Mesenchymal stem cell (in vitro differentiated cells and primary cell): ENCODE measurements around the gene NKX6-1.

Source experiments
- DNase-seq: peaks from one replicate; pipeline ENCODE4 v3.0.0-alpha.2; 2013
- H2AFZ ChIP-seq: one replicate; pipeline ENCODE4 v1.6.1; 2013; ENCODE audit warnings: low read depth, mild to moderate bottlenecking, control low read depth, inconsistent platforms, low read length, moderate library complexity
- H2AK5ac ChIP-seq: 2 replicates; pipeline ENCODE4 v1.6.1; 2013; ENCODE audit warnings: low read length, moderate library complexity, mild to moderate bottlenecking, inconsistent platforms; ENCODE audit not compliant: severe bottlenecking
- H2BK120ac ChIP-seq: one replicate; pipeline ENCODE4 v1.6.1; 2013; ENCODE audit warnings: low read depth, mild to moderate bottlenecking, inconsistent platforms, low read length, moderate library complexity
- H2BK12ac ChIP-seq, 2 experiments: one replicate each; pipeline ENCODE4 v1.6.1; 2013; ENCODE audit warnings: inconsistent platforms in 2 of 2, low read length in 2 of 2, mild to moderate bottlenecking in 2 of 2, moderate library complexity in 2 of 2, control low read depth in 1 of 2
- H2BK15ac ChIP-seq: one replicate; pipeline ENCODE4 v1.6.1; 2013; ENCODE audit warnings: mild to moderate bottlenecking, low read depth, inconsistent platforms; ENCODE audit not compliant: poor library complexity, severe bottlenecking
- H2BK5ac ChIP-seq: 2 replicates; pipeline ENCODE4 v1.6.1; 2013; ENCODE audit warnings: low read depth, mild to moderate bottlenecking, low read length, control low read depth, inconsistent platforms; ENCODE audit not compliant: poor library complexity, severe bottlenecking
- H3K14ac ChIP-seq, 2 experiments: one replicate each; pipeline ENCODE4 v1.6.1; 2013; ENCODE audit warnings: inconsistent platforms in 2 of 2, low read length in 2 of 2, control low read depth in 1 of 2, mild to moderate bottlenecking in 1 of 2, moderate library complexity in 1 of 2
- H3K18ac ChIP-seq, 2 experiments: one replicate each; pipeline ENCODE4 v1.6.1; 2013; ENCODE audit warnings: inconsistent platforms in 2 of 2, low read length in 2 of 2, control low read depth in 1 of 2, low read depth in 1 of 2, mild to moderate bottlenecking in 1 of 2
- H3K23ac ChIP-seq, 2 experiments: one replicate each; pipeline ENCODE4 v1.6.1; 2013; ENCODE audit warnings: inconsistent platforms in 2 of 2, low read length in 2 of 2, mild to moderate bottlenecking in 2 of 2, moderate library complexity in 2 of 2, control low read depth in 1 of 2
- H3K27ac ChIP-seq: 2 replicates; pipeline ENCODE4 v1.5.1; 2013; ENCODE audit warnings: mild to moderate bottlenecking, moderate library complexity, low read length, control low read depth, inconsistent platforms; ENCODE audit not compliant: poor library complexity, severe bottlenecking
- H3K27me3 ChIP-seq, 2 experiments: 2 replicates each; pipeline versions ENCODE4 v1.6.1 to v1.7.0; 2013; ENCODE audit warnings: low read length in 2 of 2, mild to moderate bottlenecking in 2 of 2, moderate library complexity in 2 of 2, control low read depth in 1 of 2, inconsistent platforms in 1 of 2; ENCODE audit not compliant: control insufficient read depth in 1 of 2, insufficient read depth in 1 of 2
- H3K36me3 ChIP-seq, 2 experiments: 2 replicates each; pipeline versions ENCODE4 v1.6.1 to v1.7.0; 2013; ENCODE audit warnings: low read length in 2 of 2, control low read depth in 1 of 2, inconsistent platforms in 1 of 2, low read depth in 1 of 2, mild to moderate bottlenecking in 1 of 2; ENCODE audit not compliant: insufficient read depth in 2 of 2, control insufficient read depth in 1 of 2
- H3K4ac ChIP-seq, 2 experiments: one replicate each; pipeline ENCODE4 v1.6.1; 2013; ENCODE audit warnings: inconsistent platforms in 2 of 2, low read length in 2 of 2, mild to moderate bottlenecking in 2 of 2, moderate library complexity in 2 of 2, control low read depth in 1 of 2, low read depth in 1 of 2
- H3K4me1 ChIP-seq: 2 replicates; pipeline ENCODE4 v1.6.1; 2013; ENCODE audit warnings: low read depth, low read length, control low read depth; ENCODE audit not compliant: control insufficient read depth, insufficient read depth
- H3K4me2 ChIP-seq: 2 replicates; pipeline ENCODE4 v1.6.1; 2013; ENCODE audit warnings: low read length, mild to moderate bottlenecking, inconsistent platforms; ENCODE audit not compliant: poor library complexity, severe bottlenecking
- H3K4me3 ChIP-seq, 2 experiments: 2 replicates each; pipeline versions ENCODE4 v1.5.1 to v1.7.0; 2013; ENCODE audit warnings: low read length in 2 of 2, mild to moderate bottlenecking in 2 of 2, control low read depth in 1 of 2, low read depth in 1 of 2; ENCODE audit not compliant: insufficient read depth in 1 of 2
- H3K79me1 ChIP-seq: replicated peaks from 2 replicates; pipeline ENCODE4 v1.6.1; 2013; ENCODE audit warnings: mild to moderate bottlenecking, control low read depth, low read length, inconsistent platforms; ENCODE audit not compliant: poor library complexity, severe bottlenecking
- H3K9ac ChIP-seq: 2 replicates; pipeline ENCODE4 v1.7.0; 2013; ENCODE audit warnings: mild to moderate bottlenecking, low read length, moderate library complexity
- H3K9me3 ChIP-seq: 2 replicates; pipeline ENCODE4 v1.7.0; 2013; ENCODE audit warnings: mild to moderate bottlenecking, low read length; ENCODE audit not compliant: control insufficient read depth
- H4K8ac ChIP-seq: one replicate; pipeline ENCODE4 v1.6.1; 2013; ENCODE audit warnings: inconsistent platforms, mild to moderate bottlenecking, low read length, moderate library complexity
- H4K91ac ChIP-seq: one replicate; pipeline ENCODE4 v1.6.1; 2013; ENCODE audit warnings: mild to moderate bottlenecking, low read length, inconsistent platforms
- WGBS: methylation state at CpG from one replicate; pipeline ENCODE4 v1.1.7; 2013; ENCODE audit warnings: mixed read lengths; 5-methylcytosine and 5-hydroxymethylcytosine counted together

The NKX6-1 gene

DNA sequence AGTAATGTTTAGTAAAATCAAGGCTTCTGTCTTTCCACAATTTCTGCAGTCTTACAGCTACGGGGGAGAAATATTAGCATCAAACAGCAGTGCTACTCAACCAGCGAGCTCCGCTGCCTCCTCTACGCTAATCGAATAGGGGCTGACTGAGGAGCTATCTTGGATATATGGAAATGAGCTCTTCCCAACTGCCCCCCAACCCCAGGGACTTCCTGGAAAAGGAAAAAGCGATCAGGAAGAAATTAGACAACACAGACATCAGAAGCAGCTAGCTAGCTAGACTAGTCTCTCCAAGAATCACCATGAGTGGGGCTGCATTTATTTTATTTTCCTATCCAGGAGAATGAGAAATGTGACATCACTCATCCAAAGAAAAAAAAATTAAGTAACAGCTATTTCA, 7.6 kb downstream of the NKX6-1 start:
- Histone ChIP-seq H2AK5ac (no peak overlapping the region), H2BK120ac (no peak overlapping the region), H3K14ac (no peak overlapping the region), H3K36me3 (no peaks in the 10 kb centered on the region), H3K23ac (peak overlapping the region in 1 of 2 experiments; percentile 90), H3K4me2 (no peak overlapping the region), H2BK12ac (no peak overlapping the region), H3K9ac (no peak overlapping the region), H3K4me3 (no peak overlapping the region), H2BK15ac (no peak overlapping the region), H3K27me3 (peaks cover 75 to 99% of the 10 kb centered on the region in 2 experiments), H4K91ac (no peak overlapping the region), H3K4me1 (peaks cover 9% of the 10 kb centered on the region), H4K8ac (no peak overlapping the region), H3K4ac (no peak overlapping the region), H3K27ac (no peak overlapping the region), H2BK5ac (no peak overlapping the region), H3K79me1 (no peaks in the 10 kb centered on the region), H2AFZ (no peak overlapping the region), H3K18ac (no peak overlapping the region), H3K9me3 (no peaks in the 10 kb centered on the region)
- WGBS: 7% methylated on average over 6 of the region's 6 CpGs
- no peak for DNase-seq

DNA sequence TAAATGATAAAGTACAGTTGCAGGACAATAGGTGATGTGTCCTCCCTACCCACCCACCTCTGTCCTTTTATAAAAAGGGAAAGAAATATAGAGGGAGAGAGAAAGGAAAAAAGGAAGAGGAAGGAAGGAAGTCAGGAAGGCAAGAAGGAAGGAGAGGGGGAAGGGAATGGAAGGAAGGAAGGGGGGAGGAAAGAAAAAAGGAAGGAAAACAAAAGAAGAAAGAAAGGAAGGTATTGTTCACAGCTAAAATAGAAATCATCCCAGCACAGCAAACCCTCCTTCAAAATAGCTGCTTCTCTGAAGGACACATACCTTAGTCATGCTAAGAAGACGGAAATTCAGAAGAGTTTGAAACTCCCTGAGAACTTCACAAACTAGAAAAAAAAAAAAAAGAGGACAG, 8.4 kb downstream of the NKX6-1 start:
- Histone ChIP-seq H4K91ac (no peak overlapping the region), H3K14ac (no peak overlapping the region), H2BK12ac (no peak overlapping the region), H3K9me3 (no peaks in the 10 kb centered on the region), H3K18ac (no peak overlapping the region), H4K8ac (no peak overlapping the region), H3K9ac (no peak overlapping the region), H2BK15ac (no peak overlapping the region), H3K4me1 (peaks cover 9% of the 10 kb centered on the region), H2BK5ac (no peak overlapping the region), H2BK120ac (no peak overlapping the region), H3K4me3 (no peak overlapping the region), H3K4ac (no peak overlapping the region), H3K27ac (no peak overlapping the region), H3K27me3 (peaks cover 74 to 100% of the 10 kb centered on the region in 2 experiments), H3K36me3 (no peaks in the 10 kb centered on the region), H3K4me2 (no peak overlapping the region), H3K79me1 (no peaks in the 10 kb centered on the region), H2AFZ (no peak overlapping the region), H2AK5ac (no peak overlapping the region), H3K23ac (no peak overlapping the region)
- WGBS: 60% methylated on average over 1 of the region's 1 CpG
- DNase-seq: no peak

DNA sequence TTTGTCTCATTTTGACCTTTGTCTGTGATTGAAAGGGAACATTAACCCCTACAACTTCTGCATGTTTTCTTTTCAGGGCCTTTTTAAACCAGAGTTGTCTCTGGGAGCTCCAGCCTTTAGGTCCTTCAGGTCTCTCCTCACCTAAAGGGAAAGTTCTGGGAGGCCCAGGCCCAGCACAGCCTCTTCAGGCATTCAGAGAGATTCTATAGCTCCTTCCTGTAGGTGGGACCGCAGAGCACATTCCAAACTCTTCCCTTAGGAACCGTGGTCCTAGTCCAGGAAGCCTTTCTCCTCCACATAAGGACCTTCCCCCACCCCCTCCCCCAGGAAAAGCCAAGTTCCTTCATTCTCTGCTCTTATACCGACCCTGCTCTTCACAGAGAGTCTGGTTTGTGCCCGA, 14.9 kb downstream of the NKX6-1 start:
- Histone ChIP-seq H3K9me3 (no peaks in the 10 kb centered on the region), H3K4me1 (peaks cover 14% of the 10 kb centered on the region), H2BK5ac (no peak overlapping the region), H2BK12ac (no peak overlapping the region), H3K4ac (no peak overlapping the region), H3K4me2 (no peak overlapping the region), H4K8ac (no peak overlapping the region), H3K27ac (no peak overlapping the region), H3K9ac (no peak overlapping the region), H2BK15ac (no peak overlapping the region), H4K91ac (no peak overlapping the region), H2AFZ (no peak overlapping the region), H3K4me3 (no peak overlapping the region), H3K79me1 (no peaks in the 10 kb centered on the region), H2AK5ac (no peak overlapping the region), H3K27me3 (peaks cover 89 to 99% of the 10 kb centered on the region in 2 experiments), H2BK120ac (no peak overlapping the region), H3K18ac (no peak overlapping the region), H3K14ac (no peak overlapping the region), H3K36me3 (no peaks in the 10 kb centered on the region), H3K23ac (no peak overlapping the region)
- DNase-seq: no peak
- WGBS: 19% methylated on average over 4 of the region's 4 CpGs

DNA sequence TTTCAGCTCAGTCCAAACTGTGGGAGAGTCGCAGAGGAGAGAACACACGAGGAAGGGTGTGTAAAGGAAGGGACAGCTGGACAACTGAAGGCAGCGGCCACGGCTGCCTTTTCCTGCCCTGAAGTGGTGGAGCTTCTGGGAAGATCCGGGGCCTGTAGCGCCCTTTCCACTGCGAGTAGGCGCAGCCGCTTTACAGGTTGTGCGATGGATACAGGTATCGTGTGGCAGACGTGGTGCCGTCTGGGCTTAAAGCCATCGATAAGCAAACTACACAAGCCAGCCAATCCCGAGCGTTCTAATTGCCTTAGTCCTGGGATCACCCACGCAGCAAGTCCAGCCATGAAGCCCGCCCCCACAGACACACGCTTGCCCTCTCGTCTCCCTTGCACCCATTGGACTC, 15.4 kb downstream of the NKX6-1 start:
- peak overlapping the region; percentile 79 for H2AFZ ChIP-seq
- H3K9me3 ChIP-seq: no peaks in the 10 kb centered on the region
- no peak overlapping the region for H2BK12ac ChIP-seq
- no peak overlapping the region for H3K4ac ChIP-seq
- no peak overlapping the region for H2AK5ac ChIP-seq
- H3K23ac ChIP-seq: no peak overlapping the region
- no peaks in the 10 kb centered on the region for H3K79me1 ChIP-seq
- H3K36me3 ChIP-seq: no peaks in the 10 kb centered on the region
- H3K27ac ChIP-seq: no peak overlapping the region
- no peak overlapping the region for H2BK120ac ChIP-seq
- no peak for DNase-seq
- WGBS: 7% methylated on average over 20 of the region's 20 CpGs
- H4K91ac ChIP-seq: no peak overlapping the region
- H3K14ac ChIP-seq: no peak overlapping the region
- no peak overlapping the region for H2BK15ac ChIP-seq
- no peak overlapping the region for H3K18ac ChIP-seq
- H3K4me1 ChIP-seq: peaks cover 14% of the 10 kb centered on the region
- peaks cover 83 to 98% of the 10 kb centered on the region in 2 experiments for H3K27me3 ChIP-seq
- H3K4me2 ChIP-seq: no peak overlapping the region
- H3K4me3 ChIP-seq: no peak overlapping the region
- H2BK5ac ChIP-seq: no peak overlapping the region
- H4K8ac ChIP-seq: no peak overlapping the region
- no peak overlapping the region for H3K9ac ChIP-seq
